ENCODE measurements around the gene RXYLT1. TPM values are rescaled to one million over a fixed set of nuclear protein-coding genes. Genes with fewer than 3 reads are reported as not detected.

RXYLT1 gene
- total RNA-seq, 1 donor from 2014 or later: 16.7 TPM

DNA sequence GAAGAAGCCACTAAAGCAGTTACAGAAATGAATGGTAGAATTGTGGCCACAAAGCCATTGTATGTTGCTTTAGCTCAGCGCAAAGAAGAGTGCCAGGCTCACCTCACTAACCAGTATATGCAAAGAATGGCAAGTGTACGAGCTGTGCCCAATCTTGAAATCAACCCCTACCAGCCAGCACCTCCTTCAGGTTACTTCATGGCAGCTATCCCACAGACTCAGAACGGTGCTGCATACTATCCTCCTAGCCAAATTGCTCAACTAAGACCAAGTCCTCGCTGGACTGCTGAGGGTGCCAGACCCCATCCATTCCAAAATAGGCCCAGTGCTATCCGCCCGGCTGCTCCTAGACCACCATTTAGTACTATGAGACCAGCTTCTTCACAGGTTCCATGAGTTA is 43.3 kb downstream of the RXYLT1 start:
- peaks cover 25% of the 10 kb centered on the region for H3K9me3 ChIP-seq (replicated peaks)
- TF ChIP-seq, protein P1, sequence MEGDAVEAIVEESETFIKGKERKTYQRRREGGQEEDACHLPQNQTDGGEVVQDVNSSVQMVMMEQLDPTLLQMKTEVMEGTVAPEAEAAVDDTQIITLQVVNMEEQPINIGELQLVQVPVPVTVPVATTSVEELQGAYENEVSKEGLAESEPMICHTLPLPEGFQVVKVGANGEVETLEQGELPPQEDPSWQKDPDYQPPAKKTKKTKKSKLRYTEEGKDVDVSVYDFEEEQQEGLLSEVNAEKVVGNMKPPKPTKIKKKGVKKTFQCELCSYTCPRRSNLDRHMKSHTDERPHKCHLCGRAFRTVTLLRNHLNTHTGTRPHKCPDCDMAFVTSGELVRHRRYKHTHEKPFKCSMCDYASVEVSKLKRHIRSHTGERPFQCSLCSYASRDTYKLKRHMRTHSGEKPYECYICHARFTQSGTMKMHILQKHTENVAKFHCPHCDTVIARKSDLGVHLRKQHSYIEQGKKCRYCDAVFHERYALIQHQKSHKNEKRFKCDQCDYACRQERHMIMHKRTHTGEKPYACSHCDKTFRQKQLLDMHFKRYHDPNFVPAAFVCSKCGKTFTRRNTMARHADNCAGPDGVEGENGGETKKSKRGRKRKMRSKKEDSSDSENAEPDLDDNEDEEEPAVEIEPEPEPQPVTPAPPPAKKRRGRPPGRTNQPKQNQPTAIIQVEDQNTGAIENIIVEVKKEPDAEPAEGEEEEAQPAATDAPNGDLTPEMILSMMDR (IDR thresholded peaks at IDR 0.05; ENCODE audit: borderline replicate concordance): no peak
- H3K4me1 ChIP-seq: peaks cover 6% of the 10 kb centered on the region
- no peak overlapping the region for H3K4me3 ChIP-seq
- peaks cover 28% of the 10 kb centered on the region for H3K27me3 ChIP-seq (ENCODE audit: low read depth)
- intact Hi-C loops (cut with micrococcal nuclease): no loop called here
- H3K27ac ChIP-seq (replicated peaks): no peak overlapping the region
- DNase-seq: no peak
- H3K36me3 ChIP-seq: no peaks in the 10 kb centered on the region

DNA sequence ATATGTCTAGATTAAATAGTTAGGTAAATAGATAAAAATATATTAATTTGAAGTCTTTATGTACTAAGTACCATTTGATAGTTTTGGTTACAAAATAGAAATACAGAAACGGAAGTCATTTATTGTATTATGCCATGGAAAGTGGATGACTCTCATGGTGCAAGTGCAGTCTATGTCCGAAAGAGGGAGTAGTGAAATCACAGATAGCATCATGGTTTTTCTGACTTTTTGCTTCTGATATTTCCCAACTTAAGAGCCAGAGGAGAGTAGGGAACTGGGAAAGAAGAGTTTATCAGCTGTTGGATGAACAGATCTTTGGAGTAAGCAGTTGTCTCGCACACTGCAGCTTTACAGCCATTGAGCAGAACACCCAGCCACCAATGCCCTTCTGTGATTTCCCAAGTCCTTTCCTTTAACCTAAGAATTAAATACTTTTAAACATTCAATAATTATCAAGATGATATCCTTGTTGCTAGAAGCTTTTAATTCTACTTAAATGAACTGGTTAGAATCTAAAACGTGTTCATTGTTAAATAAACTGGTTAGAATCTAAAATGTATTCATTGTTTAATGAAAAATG is 46.4 kb downstream of the RXYLT1 start:
- TF ChIP-seq, protein P1 (IDR thresholded peaks at IDR 0.05; ENCODE audit: borderline replicate concordance): peak; percentile 82
- intact Hi-C loops (cut with micrococcal nuclease): no loop called here

DNA sequence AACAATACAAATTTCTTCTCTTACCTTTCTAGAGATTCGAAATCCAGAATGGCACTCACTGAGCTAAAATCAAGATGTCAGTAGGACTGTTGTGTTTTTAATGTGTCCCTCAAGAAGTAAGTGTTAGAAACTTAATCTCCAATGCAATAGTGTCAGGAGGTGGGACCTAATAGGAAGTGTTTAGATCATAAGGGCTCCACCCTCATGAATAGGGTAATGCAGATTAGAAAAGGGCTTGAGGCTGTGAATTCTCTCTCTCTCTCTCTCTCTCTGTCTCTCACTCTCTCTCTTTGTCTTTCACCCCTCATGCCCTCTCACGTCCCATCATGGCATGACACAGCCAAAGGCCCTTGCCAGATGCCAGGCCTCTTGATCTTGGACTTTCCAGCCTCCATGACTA is 49.2 kb downstream of the RXYLT1 start:
- no peaks in the 10 kb centered on the region for H3K4me1 ChIP-seq
- intact Hi-C loops (cut with micrococcal nuclease): no loop called here
- peaks cover 12% of the 10 kb centered on the region for H3K9me3 ChIP-seq (replicated peaks)
- no peaks in the 10 kb centered on the region for H3K36me3 ChIP-seq
- TF ChIP-seq, protein P1 (IDR thresholded peaks at IDR 0.05; ENCODE audit: borderline replicate concordance): no peak
- no peak for DNase-seq
- no peak overlapping the region for H3K4me3 ChIP-seq
- no peak overlapping the region for H3K27ac ChIP-seq (replicated peaks)
- peaks cover 4% of the 10 kb centered on the region for H3K27me3 ChIP-seq (ENCODE audit: low read depth)

More for the DNA sequence above, 46.4 kb downstream of the RXYLT1 start:
- Histone ChIP-seq H3K27me3 (ENCODE audit: low read depth) (peaks cover 15% of the 10 kb centered on the region), H3K36me3 (no peaks in the 10 kb centered on the region), H3K27ac (replicated peaks) (no peak overlapping the region), H3K4me3 (no peak overlapping the region), H3K4me1 (peaks cover 6% of the 10 kb centered on the region), H3K9me3 (replicated peaks) (peaks cover 12% of the 10 kb centered on the region)
- DNase-seq: no peak

DNA sequence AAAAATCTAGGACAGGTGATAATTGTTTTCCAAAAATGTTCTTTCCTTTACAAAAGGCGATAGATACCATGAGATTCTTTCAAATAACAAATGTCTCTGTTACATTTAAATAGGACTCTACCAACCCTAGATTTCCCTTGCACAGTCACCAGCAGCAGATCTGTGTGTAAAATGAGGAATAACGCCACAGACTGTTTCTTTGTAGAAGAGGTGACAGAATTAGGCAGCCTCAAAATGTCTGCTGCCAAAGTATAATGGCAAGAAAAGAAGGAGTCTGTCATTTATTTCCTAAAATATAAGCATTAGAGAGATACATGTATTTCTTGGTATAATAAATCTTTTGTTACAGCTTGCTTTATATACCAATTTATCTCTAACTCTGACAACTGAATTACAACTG is 56.3 kb downstream of the RXYLT1 start:
- Histone ChIP-seq H3K27ac (replicated peaks) (no peak overlapping the region), H3K9me3 (replicated peaks) (no peaks in the 10 kb centered on the region), H3K36me3 (no peaks in the 10 kb centered on the region), H3K4me3 (no peak overlapping the region), H3K27me3 (ENCODE audit: low read depth) (no peaks in the 10 kb centered on the region), H3K4me1 (no peaks in the 10 kb centered on the region)
- DNase-seq: no peak
- intact Hi-C loops (cut with micrococcal nuclease): no loop called here
- TF ChIP-seq, protein P1 (IDR thresholded peaks at IDR 0.05; ENCODE audit: borderline replicate concordance): no peak

DNA sequence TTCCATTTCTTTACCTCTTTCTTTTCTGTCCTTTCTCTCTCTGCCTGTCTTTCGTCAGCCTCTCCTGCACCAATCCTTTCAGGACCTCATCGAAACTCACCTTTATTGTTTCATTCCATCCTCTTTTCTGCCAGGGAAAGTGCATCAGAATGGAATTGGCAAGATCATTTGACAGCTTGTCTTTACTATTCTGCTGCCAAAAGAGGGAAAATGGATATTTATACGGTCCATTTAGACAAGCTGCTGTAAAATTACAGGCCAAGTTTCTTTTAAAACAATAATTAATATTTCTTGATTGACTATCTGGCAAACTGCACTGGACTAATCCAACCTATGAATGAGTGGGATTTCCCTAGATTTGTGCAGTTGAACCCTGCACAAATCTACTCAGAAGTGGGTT is 57.2 kb downstream of the RXYLT1 start:
- TF ChIP-seq, protein P1 (IDR thresholded peaks at IDR 0.05; ENCODE audit: borderline replicate concordance): no peak
- DNase-seq: no peak
- intact Hi-C loops (cut with micrococcal nuclease): no loop called here
- Histone ChIP-seq H3K4me3 (no peak overlapping the region), H3K27ac (replicated peaks) (no peak overlapping the region), H3K36me3 (no peaks in the 10 kb centered on the region), H3K27me3 (ENCODE audit: low read depth) (no peaks in the 10 kb centered on the region), H3K9me3 (replicated peaks) (no peaks in the 10 kb centered on the region), H3K4me1 (no peaks in the 10 kb centered on the region)
